Body of pancreas (tissue), 4 donors: ENCODE data around the gene UBE2G2. TPM values are rescaled to one million over a fixed set of nuclear protein-coding genes. Genes with fewer than 3 reads are reported as not detected.
A peak's percentile ranks its signal among the peaks of the same experiment; 100 is the strongest.

ENCODE experiments used
- ATAC-seq: fragments of 150-250 bp; one replicate; pipeline ENCODE4 v1.9.1; 2016
- DNase-seq, 4 donors: peaks; one replicate each; pipeline ENCODE4 v3.0.0-alpha.2; 2019
- H3K27ac ChIP-seq, 4 donors: fragments of 200-600 bp; sonication (generic); 1 replicate in 3 of 4; 2 replicates in 1 of 4; pipeline versions ENCODE4 v1.5.1 to v1.6.1; 2016 to 2019; ENCODE audit warnings: mild to moderate bottlenecking in 1 of 4, mixed read lengths in 1 of 4, moderate library complexity in 1 of 4
- H3K27me3 ChIP-seq, 2 donors: fragments of 200-600 bp; sonication (generic); one replicate each; pipeline ENCODE4 v1.6.0; 2016; ENCODE audit warnings: mild to moderate bottlenecking in 1 of 2
- H3K36me3 ChIP-seq, 2 donors: fragments of 200-600 bp; sonication (generic); replicated peaks in 1 of 2; 2 replicates each; pipeline ENCODE4 v1.5.1; 2016; ENCODE audit warnings: low read depth in 2 of 2; ENCODE audit not compliant: insufficient read depth in 1 of 2
- H3K4me1 ChIP-seq: fragments of 200-600 bp; sonication (generic); one replicate; pipeline ENCODE4 v1.6.0; 2016
- H3K4me3 ChIP-seq, 2 donors: fragments of 200-600 bp; sonication (generic); 1 replicate in 1 of 2; 2 replicates in 1 of 2; pipeline ENCODE4 v1.5.1; 2016 to 2019
- H3K9me3 ChIP-seq, 3 donors: fragments of 200-600 bp; sonication (generic); 1 replicate in 2 of 3; 2 replicates in 1 of 3; pipeline ENCODE4 v1.5.1; 2016
- CTCF ChIP-seq, 7 experiments: fragments of 450-650 bp in 4 of 7; fragments of 200-600 bp in 3 of 7; sonication (generic) in 3 of 7; IDR thresholded peaks; one replicate each; pipeline ENCODE4 v1.5.1; 2016 to 2019; ENCODE audit warnings: antibody characterized with exemption in 7 of 7
- POLR2A ChIP-seq, 3 donors: fragments of 450-650 bp; IDR thresholded peaks; one replicate each; pipeline ENCODE4 v1.6.1; 2016; ENCODE audit warnings: antibody characterized with exemption in 3 of 3, mild to moderate bottlenecking in 2 of 3
- WGBS, 2 donors: methylation state at CpG; one replicate each; pipeline ENCODE4 v1.1.5; 2017; 5-methylcytosine and 5-hydroxymethylcytosine counted together
- intact Hi-C: fragments of 100-400 bp; cut with DNase I; formaldehyde crosslinking; loops from one replicate; pipeline ENCODE4 v1.15.1; 2023
- total RNA-seq, 2 donors: library from RNA; depleted of rRNA; stranded (reverse); fragments of >200 nt; gene quantifications; one replicate each; pipeline ENCODE4 v1.1.0, GENCODE V29; 2016

Gene UBE2G2
- total RNA-seq, 2 donors from 2014 or later, result 61.7 to 64.3 TPM

- Histone ChIP-seq H3K9me3 (no peaks in the 10 kb centered on the region), H3K36me3 (no peaks in the 10 kb centered on the region), H3K27ac (no peak overlapping the region), H3K4me3 (no peak overlapping the region), H3K4me1 (peaks cover 30% of the 10 kb centered on the region), H3K27me3 (no peaks in the 10 kb centered on the region)
- intact Hi-C loops, result no loop called here
- TF ChIP-seq POLR2A (IDR thresholded peaks at IDR 0.05) (no peak), CTCF (IDR thresholded peaks at IDR 0.05) (no peak)
- 44 to 54% methylated on average over 8 of the region's 8 CpGs for WGBS, 2 donors
- no peak for ATAC-seq
- no peak for DNase-seq
Measured at GRCh38 chr21:44778499-44778911, 23.1 kb downstream of the UBE2G2 start.

- Histone ChIP-seq H3K36me3 (peaks cover 0 to 4% of the 10 kb centered on the region in 2 donors), H3K4me1 (peaks cover 30% of the 10 kb centered on the region), H3K27ac (no peak overlapping the region), H3K27me3 (no peaks in the 10 kb centered on the region), H3K9me3 (no peaks in the 10 kb centered on the region), H3K4me3 (no peak overlapping the region)
- ATAC-seq (no peak), DNase-seq (no peak)
- TF ChIP-seq POLR2A (IDR thresholded peaks at IDR 0.05), result no peak
- no peak for TF ChIP-seq CTCF (IDR thresholded peaks at IDR 0.05)
- intact Hi-C loops, result no loop called here
- WGBS, 2 donors, result 83 to 88% methylated on average over 5 of the region's 5 CpGs
Measured at GRCh38 chr21:44778094-44778493, 23.5 kb downstream of the UBE2G2 start.

- Histone ChIP-seq H3K27me3 (no peaks in the 10 kb centered on the region), H3K27ac (no peak overlapping the region), H3K36me3 (peaks cover 0 to 13% of the 10 kb centered on the region in 2 donors), H3K9me3 (no peaks in the 10 kb centered on the region), H3K4me3 (no peak overlapping the region), H3K4me1 (peaks cover 17% of the 10 kb centered on the region)
- no peak for DNase-seq
- TF ChIP-seq CTCF (IDR thresholded peaks at IDR 0.05), result no peak
- TF ChIP-seq POLR2A (IDR thresholded peaks at IDR 0.05), result no peak
- 92 to 97% methylated on average over 8 of the region's 8 CpGs for WGBS, 2 donors
- ATAC-seq, result no peak
- intact Hi-C loops, result no loop called here
Measured at GRCh38 chr21:44774972-44775371, 26.6 kb downstream of the UBE2G2 start.

GRCh38 chr21:44773291-44773932, 28.2 kb downstream of the UBE2G2 start:
- Histone ChIP-seq H3K36me3 (peaks cover 0 to 13% of the 10 kb centered on the region in 2 donors), H3K4me1 (peaks cover 3% of the 10 kb centered on the region), H3K4me3 (no peak overlapping the region), H3K27ac (no peak overlapping the region), H3K27me3 (no peaks in the 10 kb centered on the region), H3K9me3 (no peaks in the 10 kb centered on the region)
- WGBS, 2 donors, result 65 to 82% methylated on average over 20 of the region's 20 CpGs
- ATAC-seq (no peak), DNase-seq (peak in 1 of 4 donors; percentile 24)
- TF ChIP-seq POLR2A (IDR thresholded peaks at IDR 0.05) (no peak), CTCF (IDR thresholded peaks at IDR 0.05) (no peak)
- intact Hi-C loops, result no loop called here
